ENCODE data around the gene NOM1. TPM values are rescaled to one million over a fixed set of nuclear protein-coding genes. Genes with fewer than 3 reads are reported as not detected.

Gene NOM1
- total RNA-seq, 1 donor from 2014 or later: 35.8 TPM

GRCh38 chr7:157005456-157006204, 56.1 kb downstream of the NOM1 start:
- no peak for DNase-seq (ENCODE audit: low spot score)

DNA sequence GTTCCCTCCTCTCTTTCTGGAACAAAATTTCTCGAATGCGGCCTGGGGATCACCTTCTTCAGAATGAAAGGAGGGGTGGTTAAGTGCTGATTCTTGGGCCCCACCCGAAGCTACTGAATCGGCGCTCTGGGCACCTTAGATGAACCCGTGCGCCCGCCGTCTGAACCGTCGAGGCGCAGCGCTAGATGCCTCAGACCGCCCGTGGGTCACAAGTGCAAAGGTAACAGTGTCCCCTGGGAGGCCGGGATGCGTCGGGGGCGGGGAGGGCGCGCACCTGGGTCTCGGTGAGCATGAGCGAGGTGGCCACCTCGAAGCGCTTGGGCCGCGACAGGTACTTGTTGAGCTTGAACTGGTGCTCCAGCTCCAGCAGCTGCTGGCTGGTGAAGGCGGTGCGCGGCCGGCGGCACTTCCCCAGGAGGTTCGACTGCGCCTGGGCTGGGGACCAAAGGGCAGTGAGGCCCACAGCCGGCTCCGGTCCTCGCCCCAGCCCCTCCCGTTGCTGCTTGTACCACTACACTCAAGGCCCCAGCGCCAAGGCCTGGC, 56.8 kb downstream of the NOM1 start:
- no peak for DNase-seq (ENCODE audit: low spot score)

DNA sequence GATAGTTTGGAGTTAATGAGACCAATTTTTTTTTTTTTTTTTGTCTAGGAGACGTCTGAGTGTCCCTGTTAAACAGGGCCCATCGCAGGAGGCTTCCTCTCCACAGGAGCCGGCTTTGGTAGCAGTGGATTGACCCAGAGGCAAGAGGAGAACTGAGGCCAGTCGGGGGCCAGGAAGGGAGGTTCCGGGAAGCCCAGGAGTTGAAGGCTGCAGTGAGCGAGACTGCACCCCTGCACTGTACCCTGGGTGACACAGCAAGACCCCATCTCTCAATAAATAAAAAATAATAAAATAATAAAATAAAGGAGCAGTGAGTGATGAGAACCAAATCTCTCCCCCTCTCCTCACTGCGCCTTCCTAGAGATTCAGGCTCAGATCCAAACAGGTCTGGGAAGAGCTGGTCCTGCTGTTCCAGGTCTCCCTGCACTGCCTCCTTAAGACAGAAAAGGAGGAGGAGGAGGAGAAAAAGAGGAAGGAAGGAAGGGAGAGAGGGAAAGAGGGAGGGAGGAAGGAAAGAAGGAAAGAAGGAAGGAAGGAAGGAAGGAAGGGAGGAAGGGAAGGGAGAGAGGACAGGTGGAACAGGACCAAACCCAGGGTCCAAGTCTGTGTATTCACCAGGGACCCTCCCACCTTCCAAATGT, 57.4 kb downstream of the NOM1 start:
- DNase-seq (ENCODE audit: low spot score): no peak

GRCh38 chr7:157007470-157008066, 58.1 kb downstream of the NOM1 start:
- DNase-seq (ENCODE audit: low spot score): no peak

GRCh38 chr7:157008206-157009169, 59.0 kb downstream of the NOM1 start:
- no peak for DNase-seq (ENCODE audit: low spot score)

- DNase-seq (ENCODE audit: low spot score): no peak
Measured at GRCh38 chr7:157009170-157009777, 59.8 kb downstream of the NOM1 start.

GRCh38 chr7:157009778-157010587, 60.5 kb downstream of the NOM1 start:
- no peak for DNase-seq (ENCODE audit: low spot score)

GRCh38 chr7:157010588-157011332, 61.2 kb downstream of the NOM1 start, which contains the start of gene MNX1:
TSS of gene MNX1 (minus strand) at chr7:157010663. CDS start at chr7:157010350, 313 bp downstream.
- no peak for DNase-seq (ENCODE audit: low spot score)

- no peak for DNase-seq (ENCODE audit: low spot score)
Measured at GRCh38 chr7:157011333-157012112, 62.0 kb downstream of the NOM1 start.

DNA sequence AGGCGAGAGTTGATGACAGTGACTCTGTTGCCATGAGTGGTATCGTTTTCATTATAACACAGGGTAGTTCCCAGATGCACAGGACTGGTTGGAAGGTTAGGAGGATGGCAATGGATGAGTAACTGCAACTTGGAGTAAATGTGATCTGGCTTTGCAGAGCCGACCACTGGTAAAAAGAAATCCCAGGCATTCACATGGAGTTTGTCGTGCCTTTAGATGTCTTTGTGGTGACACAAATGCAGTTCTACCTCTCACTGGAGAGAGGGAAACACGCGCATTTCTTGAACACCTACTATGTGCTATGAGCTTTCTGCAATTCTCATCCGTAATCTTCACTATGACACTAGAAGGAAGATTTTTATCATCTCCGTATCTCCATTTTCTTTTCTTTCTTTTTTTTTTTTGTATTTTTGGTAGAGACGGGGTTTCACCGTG, 62.6 kb downstream of the NOM1 start:
- DNase-seq (ENCODE audit: low spot score): no peak

GRCh38 chr7:157013101-157013500, 63.6 kb downstream of the NOM1 start:
- DNase-seq (ENCODE audit: low spot score): no peak

DNA sequence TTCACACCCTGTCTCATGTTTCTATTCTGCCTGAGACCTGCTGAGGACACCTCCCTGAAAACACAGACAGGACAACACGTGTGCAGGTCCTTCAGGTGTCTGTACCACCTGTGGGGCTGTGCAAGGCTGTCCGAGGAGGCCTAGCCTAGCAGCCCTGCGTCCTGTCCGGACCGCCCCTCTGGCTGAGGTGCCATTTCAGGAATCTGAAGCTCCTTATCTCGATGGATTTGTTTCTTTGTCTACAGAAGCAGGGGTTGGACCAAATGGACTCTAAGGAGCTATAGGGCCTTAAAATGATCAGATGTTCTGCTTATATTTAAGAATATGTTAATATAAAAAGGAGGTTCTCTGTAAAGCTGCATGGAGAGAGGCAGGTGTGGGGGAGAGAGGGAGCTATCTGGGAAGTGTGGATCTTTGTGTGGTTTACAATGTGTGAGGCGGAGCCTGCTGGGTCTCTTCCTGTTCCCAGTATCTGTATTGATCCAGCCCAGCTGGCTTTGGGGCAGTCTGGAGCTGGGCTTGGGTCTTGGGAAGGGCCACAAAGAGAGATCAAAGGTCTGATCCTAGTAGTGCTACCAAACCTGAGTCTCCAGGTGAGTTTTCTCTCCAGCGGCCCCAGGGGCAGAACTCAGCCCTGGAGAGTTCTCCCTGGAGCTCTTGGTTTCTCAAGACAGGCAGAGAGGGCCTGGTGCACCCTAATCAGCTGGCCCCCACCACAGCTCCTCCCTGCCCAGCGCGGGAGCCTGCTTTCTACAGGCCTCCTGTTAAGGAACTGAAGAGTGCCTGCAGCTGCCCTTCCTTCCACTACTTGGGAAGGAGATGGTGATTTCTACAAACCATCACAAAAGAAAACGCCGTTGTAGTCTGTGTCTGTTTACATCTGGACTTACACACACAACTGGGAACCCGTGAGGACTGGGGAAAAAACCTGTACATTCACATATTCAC, 64.4 kb downstream of the NOM1 start:
- no peak for DNase-seq (ENCODE audit: low spot score)

DNA sequence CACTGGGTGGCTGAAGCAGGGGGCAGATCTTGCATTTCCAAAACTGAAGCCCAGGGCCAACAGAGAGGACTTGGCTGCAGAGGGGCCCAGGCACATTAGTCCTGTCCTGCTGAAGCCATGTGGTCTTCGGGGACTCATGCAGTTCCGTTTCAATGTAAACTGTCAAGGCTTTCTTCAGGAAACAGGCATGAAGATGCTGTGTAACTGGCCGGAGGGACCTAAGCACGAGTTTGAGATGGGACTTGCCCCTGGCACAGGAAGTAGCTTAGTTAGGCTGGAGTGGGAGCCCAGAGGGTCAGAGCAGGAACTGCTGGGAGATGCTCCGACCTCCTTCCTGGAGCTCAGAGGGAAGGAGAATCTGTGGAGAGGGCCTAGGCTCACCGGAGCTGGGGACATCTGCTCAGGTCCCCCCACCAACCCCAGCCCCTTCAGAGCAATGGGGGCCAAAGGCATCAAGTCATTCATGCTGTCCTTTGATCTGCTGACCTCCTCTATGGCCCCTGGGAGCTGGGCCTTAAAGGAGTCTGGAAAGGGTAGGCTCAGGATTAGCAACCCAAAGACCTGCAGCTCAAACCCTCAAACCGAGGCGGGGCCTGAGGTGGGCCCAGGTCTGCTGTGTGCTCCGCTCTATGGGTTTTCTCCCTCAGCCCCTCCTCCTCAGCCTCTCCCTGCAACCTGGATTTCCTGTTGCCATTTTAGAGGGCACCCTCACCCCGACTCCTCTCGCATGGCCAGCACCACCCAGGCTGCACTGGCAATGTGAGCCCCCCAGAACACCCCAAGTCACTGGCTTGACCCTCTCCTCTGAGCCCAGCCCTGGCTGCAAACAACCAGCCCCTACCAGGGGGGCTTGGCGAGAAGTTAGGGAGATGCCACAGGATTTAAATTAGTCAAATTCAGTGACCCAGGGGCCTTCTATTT, 65.4 kb downstream of the NOM1 start:
- DNase-seq (ENCODE audit: low spot score): no peak

- DNase-seq (ENCODE audit: low spot score): no peak
Measured at GRCh38 chr7:157016024-157016351, 66.5 kb downstream of the NOM1 start.

- DNase-seq (ENCODE audit: low spot score): no peak
Measured at GRCh38 chr7:157016352-157017041, 67.0 kb downstream of the NOM1 start.

DNA sequence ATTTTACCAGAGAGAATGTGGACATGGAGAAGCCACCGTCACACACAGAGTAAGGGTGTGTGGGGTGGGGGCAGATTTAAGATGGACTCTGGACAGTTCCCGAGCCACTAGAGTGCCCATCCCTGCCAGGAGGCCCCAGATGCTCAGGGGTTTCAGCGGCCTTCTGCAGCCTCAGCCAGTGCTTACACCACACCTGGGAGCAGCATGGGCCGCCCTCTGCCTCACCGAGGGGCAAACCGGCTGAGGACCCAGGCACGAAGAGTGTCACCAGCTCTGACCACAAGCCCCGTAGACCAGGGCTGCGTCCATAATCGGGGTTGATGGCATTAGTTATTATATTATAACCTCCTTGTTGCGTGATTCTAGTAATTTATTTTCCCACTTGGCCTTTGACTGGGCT, 67.6 kb downstream of the NOM1 start:
- no peak for DNase-seq (ENCODE audit: low spot score)

Data from ureter (tissue), 1 donor.